ENCODE measurements around the gene RAD9A. TPM values are rescaled to one million over a fixed set of nuclear protein-coding genes. Genes with fewer than 3 reads are reported as not detected.

The RAD9A gene
- total and polyA plus RNA-seq, 9 of the 15 experiments (the other 6 are each of a cell fraction or from before 2014, with no cell fraction given), result 1.4 to 41.2 (median 16.1) TPM

- Histone ChIP-seq H3K4me2 (ENCODE audit: insufficient read depth, low read length) (no peak overlapping the region), H3K9ac (ENCODE audit: insufficient read depth in 1 of 2, low read depth in 2 of 2, low read length in 2 of 2) (0 out of 4 replicates have a peak overlapping the region, but pooled peaks of 1 of the 2 experiments have one; percentile 15), H3K27ac (ENCODE audit: extremely low read depth, low read depth, low read length) (no peak overlapping the region), H4K20me1 (replicated peaks; ENCODE audit: control insufficient read depth, insufficient read depth, low read length) (no peaks in the 10 kb centered on the region; the same call in 1 of the 2 replicates), H3K4me3 (no peak overlapping the region), H3K9me3 (replicated peaks; ENCODE audit: control insufficient read depth, insufficient read depth, low read depth, low read length) (no peaks in the 10 kb centered on the region), H3K9me1 (ENCODE audit: control insufficient read depth, insufficient read depth, low read length) (no peaks in the 10 kb centered on the region), H3K4me1 (replicated peaks in 1 of 2; ENCODE audit: control insufficient read depth in 2 of 2, insufficient read depth in 2 of 2, low read length in 2 of 2) (peaks cover 8 to 21% of the 10 kb centered on the region in 2 experiments; a peak in 3 of 5 replicates), H2AFZ (ENCODE audit: low read depth, low read length) (no peak overlapping the region), H3K27me3 (ENCODE audit: control insufficient read depth in 2 of 2, insufficient read depth in 2 of 2, low read length in 2 of 2) (no peaks in the 10 kb centered on the region), H3K36me3 (ENCODE audit: control insufficient read depth, insufficient read depth, low read length) (no peaks in the 10 kb centered on the region), H3K79me2 (ENCODE audit: control insufficient read depth, insufficient read depth, low read length) (no peaks in the 10 kb centered on the region)
- no peak for FAIRE-seq
- no TSS peak for BruUV-seq (replicated peaks)
- CTCF ChIA-PET (ENCODE audit: low intra/inter-chr PET ratio), result no interaction called here
- POLR2A ChIA-PET, result interaction anchor here (1.6 kb wide), 1 partner anchor 10 kb away, joined by 4 read pairs; the partner anchor contains the start of gene POLD4
- intact Hi-C loops (cut with micrococcal nuclease), result no loop called here
- DNase-seq (ENCODE audit: extremely low read depth in 1 of 4, low spot score in 3 of 4), result no peak
- no peak for ATAC-seq
- WGBS (ENCODE audit: insufficient coverage, low coverage, missing lambda C conversion rate), result 42% methylated on average over 4 of the region's 4 CpGs
- no peak for TF ChIP-seq ZSCAN32 (CRISPR knock-in tag; IDR thresholded peaks at IDR 0.05)
- no peak for TF ChIP-seq PRMT5 (CRISPR knock-in tag; IDR thresholded peaks at IDR 0.05)
- TF ChIP-seq POLR2B (IDR thresholded peaks at IDR 0.05; ENCODE audit: low read depth, partially characterized antibody), result no peak
- no peak for TF ChIP-seq DNMT1 (IDR thresholded peaks at IDR 0.05)
- TF ChIP-seq NCOR1 (IDR thresholded peaks at IDR 0.05), result no peak
- TF ChIP-seq YY1 (IDR thresholded peaks at IDR 0.05; ENCODE audit: borderline replicate concordance in 1 of 3, control insufficient read depth in 1 of 3, extremely low read depth in 1 of 3, insufficient read depth in 3 of 3, insufficient read length in 1 of 3, insufficient replicate concordance in 2 of 3, low read depth in 1 of 3, low read length in 2 of 3), result no peak
- no peak for TF ChIP-seq STAT6 (CRISPR knock-in tag; IDR thresholded peaks at IDR 0.05)
- TF ChIP-seq NBN (IDR thresholded peaks at IDR 0.05; ENCODE audit: low read depth), result no peak
- TF ChIP-seq IRF2 (CRISPR knock-in tag; IDR thresholded peaks at IDR 0.05), result no peak
- TF ChIP-seq SP2 (IDR thresholded peaks at IDR 0.05; ENCODE audit: extremely low read depth, low read depth, low read length, poor library complexity, severe bottlenecking), result no peak
- TF ChIP-seq CCNT2 (IDR thresholded peaks at IDR 0.05; ENCODE audit: borderline replicate concordance, extremely low read depth, insufficient read length, low read depth, low read length), result no peak
- no peak for TF ChIP-seq ZNF586 (CRISPR knock-in tag; conservative IDR thresholded peaks at IDR 0.05)
- no peak for TF ChIP-seq SP1 (CRISPR knock-in tag; IDR thresholded peaks at IDR 0.05)
- TF ChIP-seq DIDO1 (tag; IDR thresholded peaks at IDR 0.05; ENCODE audit: low read depth), result no peak
- no peak for TF ChIP-seq ZNF512 (tag; IDR thresholded peaks at IDR 0.05)
- no peak for TF ChIP-seq C11orf30 (IDR thresholded peaks at IDR 0.05; ENCODE audit: low read depth)
- no peak for TF ChIP-seq KLF6 (CRISPR knock-in tag; IDR thresholded peaks at IDR 0.05; ENCODE audit: borderline replicate concordance)
- in situ Hi-C loops (cut with MboI), result no loop called here
These were observed 47.5 kb upstream of the RAD9A start for GRCh38 chr11:67344264-67344663.
